AG20443 (cell line): Measurements from ENCODE around the gene IQSEC3.
A peak's percentile ranks its signal among the peaks of the same experiment; 100 is the strongest.

Experiments used
- DNase-seq: peaks from one replicate; pipeline ENCODE4 v3.0.0; 2012; ENCODE audit warnings: low spot score, mixed read lengths

IQSEC3 gene

DNA sequence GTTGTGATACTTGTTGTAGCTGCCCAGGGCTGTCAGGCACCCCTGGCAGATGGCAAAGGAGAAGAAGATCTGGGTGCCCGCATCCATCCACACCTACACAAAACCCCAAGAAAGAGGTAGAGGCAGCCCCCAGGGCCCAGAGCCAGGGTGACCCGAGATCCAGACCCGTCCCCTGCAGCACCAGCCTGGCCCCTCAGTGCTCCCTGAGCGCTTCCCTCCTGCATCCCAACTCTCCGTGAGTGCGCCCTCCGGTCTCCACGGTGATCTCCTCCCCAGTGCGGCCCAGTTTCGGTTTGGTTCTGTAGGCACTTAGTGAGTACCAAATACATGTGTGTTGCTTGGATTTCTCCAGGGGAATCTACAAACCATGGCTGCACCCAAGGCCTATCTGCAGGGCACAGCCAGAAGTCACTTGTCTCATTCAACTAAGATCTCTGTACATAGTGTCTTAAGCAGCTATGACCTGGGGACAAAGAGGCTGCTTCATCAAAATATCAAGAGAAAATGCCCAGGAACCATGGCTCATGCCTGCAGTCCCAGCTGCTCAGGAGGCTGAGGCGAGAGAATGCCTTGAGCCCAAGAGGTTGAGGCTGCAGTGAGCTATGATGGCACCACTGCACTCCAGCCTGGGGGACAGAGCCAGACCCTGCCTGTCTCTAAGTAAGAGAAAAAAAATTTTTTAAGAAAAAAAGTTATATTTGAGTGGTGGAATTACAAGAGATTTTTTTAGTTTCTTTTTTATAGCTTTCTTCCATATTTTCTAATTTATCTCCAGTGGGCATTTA, 131.5 kb downstream of the IQSEC3 start:
- no peak for DNase-seq

- DNase-seq, result no peak
Measured at GRCh38 chr12:198705-199104, 132.1 kb downstream of the IQSEC3 start.

GRCh38 chr12:201361-201760, 134.8 kb downstream of the IQSEC3 start:
- no peak for DNase-seq

GRCh38 chr12:202081-202731, 135.6 kb downstream of the IQSEC3 start:
- DNase-seq, result no peak

DNA sequence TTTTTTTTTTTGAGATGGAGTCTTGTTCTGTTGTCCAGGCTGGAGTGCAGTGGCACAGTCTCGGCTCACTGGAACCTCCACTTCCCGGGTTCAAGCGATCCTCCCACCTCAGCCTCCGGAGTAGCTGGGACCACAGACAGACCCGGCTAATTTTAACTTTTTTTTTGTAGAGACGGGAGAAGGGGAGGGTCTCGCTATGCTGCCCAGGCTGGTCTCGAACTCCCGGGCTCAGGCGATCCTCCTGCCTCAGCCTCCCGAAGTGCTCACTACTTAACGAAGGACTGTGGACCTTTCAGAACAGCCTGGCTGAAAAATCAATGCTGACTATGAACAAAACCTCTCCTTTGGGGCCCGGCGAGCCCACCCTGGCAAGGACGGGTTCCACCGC, 136.5 kb downstream of the IQSEC3 start:
- no peak for DNase-seq

GRCh38 chr12:203462-204260, 137.1 kb downstream of the IQSEC3 start:
- DNase-seq, result peak; percentile 73

- DNase-seq, result no peak
Measured at GRCh38 chr12:204261-204678, 137.7 kb downstream of the IQSEC3 start.

DNA sequence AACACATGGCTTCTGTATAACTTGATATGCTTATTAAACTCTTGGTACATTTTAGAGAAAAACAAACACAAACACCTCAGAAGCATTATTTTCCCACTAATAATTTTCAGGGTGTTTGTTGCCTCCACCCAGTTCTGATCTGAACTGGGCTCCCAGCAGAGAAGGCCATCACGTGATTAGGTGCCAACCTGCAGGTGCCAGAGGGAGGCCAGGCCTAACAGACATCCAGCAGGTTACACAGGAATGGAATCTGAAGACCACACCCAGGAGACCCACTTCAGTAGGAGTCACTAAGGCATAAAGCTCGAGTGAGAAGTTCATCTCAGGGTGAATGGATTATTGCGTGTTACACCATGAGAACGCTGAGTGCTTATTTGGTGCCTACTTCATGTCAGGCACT, 138.5 kb downstream of the IQSEC3 start:
- no peak for DNase-seq

DNA sequence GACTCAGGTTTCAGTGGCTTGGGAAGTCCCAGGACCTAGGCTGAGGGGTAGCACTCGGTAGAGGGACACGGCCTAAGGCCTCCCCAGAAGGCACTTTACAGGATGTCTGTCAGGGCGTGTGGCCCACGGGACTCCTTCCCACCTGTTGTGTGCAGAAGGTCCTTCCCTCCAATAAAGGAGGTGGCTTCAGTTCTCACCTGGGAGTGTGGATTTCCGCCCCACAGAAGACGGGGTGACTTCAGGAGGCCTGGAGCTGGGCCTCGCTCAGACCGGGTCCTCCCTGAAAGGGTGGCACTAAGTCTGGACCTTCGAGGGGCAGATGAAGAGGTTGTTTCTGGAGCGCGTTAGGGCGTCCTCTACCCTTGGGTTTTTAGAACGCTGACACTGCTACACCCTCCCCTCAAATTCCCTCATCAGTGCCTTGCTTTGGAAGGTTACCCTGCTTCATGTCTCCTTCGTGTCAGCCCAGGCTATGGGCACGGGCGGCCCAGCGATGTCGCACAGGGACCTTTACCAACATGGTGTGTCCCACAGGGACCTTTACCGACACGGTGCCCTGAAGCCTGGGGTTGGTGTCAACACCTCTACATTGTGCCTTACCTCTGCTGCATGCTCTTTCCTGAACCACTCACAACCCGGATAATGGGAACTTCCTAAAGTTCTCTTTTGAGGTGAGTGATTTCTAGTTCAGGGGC, 140.3 kb downstream of the IQSEC3 start:
- no peak for DNase-seq

DNA sequence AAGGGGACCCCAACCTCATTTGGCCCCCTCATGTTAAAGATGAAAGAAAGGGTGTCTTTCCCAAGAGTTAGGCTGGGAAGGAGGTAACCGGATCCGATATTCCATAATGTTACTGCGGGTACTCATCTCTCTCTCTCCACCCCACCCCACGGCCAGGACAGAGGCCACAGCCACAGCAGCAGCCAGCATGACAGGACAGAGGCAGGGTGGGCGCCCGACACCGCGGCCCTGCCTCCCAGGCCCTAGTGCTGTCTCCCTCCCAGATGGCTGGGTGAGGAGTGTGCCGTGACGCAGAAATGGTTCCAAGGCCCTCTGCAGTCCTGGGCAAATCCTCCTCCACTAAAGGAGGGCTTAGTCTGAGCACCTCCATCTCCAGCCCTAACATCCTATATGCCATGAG, 141.2 kb downstream of the IQSEC3 start:
- no peak for DNase-seq

DNA sequence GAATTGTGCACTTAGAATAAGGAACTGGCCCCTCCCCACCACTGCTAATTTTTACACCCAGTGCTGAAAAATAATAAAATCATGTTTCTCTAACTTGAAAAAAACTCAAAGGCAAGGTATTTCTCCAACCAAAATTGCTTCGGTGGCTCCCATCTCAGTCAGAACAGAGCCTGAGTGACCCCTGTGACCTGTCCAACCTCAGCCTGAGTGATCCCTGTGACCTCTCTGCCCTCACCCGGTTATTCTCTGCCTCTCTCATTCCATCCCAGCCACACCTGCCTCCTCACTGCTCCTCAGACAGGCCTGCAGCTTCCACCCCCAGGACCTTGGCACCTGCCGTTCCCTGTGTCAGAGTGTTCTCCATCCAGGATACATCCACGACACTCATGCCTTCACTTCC, 142.2 kb downstream of the IQSEC3 start:
- no peak for DNase-seq

GRCh38 chr12:209246-209645, 142.7 kb downstream of the IQSEC3 start:
- no peak for DNase-seq

GRCh38 chr12:209851-210250, 143.3 kb downstream of the IQSEC3 start:
- DNase-seq, result no peak

GRCh38 chr12:210277-211141, 143.9 kb downstream of the IQSEC3 start:
- DNase-seq, result no peak

DNA sequence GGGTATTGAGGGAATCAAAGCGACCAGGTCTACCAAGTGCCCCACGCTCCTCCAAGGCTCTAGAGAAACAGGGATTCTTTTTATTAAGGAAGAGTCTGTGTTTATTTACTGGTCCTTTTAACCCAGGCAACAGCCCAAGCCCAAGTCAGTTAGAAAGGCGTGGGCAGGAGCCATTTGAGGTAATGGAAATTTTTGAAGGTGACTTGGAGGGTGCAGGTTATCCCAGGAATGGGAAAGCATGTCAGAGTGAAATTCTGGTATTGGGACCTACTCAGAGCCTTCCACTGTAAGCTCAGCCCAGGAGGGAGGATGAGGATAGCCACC, 144.5 kb downstream of the IQSEC3 start:
- DNase-seq, result no peak

GRCh38 chr12:211639-212414, 145.3 kb downstream of the IQSEC3 start:
- no peak for DNase-seq

GRCh38 chr12:212415-212714, 145.8 kb downstream of the IQSEC3 start:
- DNase-seq, result no peak

- no peak for DNase-seq
Measured at GRCh38 chr12:212715-213526, 146.4 kb downstream of the IQSEC3 start.

DNA sequence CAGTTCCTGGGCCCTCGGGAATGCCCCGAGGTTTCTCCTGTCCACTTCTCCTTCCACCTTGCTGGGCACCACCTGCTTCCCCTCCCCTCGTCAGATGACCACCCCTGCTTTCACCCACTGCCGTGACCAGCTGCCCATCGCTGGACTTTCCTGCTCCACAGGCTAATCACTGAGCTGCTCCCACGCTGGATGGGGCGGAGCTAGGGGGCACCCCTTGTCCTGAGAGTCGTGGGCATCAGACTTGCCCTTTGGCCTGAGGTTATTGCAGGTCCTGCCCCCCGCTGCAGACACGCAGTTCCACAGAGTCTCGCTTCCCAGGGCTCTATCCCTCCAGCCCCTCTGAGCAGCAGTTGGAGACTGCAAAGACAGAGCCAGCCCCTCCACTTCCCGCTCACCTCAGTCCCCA, 147.0 kb downstream of the IQSEC3 start:
- DNase-seq, result no peak
